Measurements from ENCODE around the gene CFAP141. TPM values are rescaled to one million over a fixed set of nuclear protein-coding genes. Genes with fewer than 3 reads are reported as not detected.

Gene CFAP141
- total and polyA plus RNA-seq, 10 donors: not detected

DNA sequence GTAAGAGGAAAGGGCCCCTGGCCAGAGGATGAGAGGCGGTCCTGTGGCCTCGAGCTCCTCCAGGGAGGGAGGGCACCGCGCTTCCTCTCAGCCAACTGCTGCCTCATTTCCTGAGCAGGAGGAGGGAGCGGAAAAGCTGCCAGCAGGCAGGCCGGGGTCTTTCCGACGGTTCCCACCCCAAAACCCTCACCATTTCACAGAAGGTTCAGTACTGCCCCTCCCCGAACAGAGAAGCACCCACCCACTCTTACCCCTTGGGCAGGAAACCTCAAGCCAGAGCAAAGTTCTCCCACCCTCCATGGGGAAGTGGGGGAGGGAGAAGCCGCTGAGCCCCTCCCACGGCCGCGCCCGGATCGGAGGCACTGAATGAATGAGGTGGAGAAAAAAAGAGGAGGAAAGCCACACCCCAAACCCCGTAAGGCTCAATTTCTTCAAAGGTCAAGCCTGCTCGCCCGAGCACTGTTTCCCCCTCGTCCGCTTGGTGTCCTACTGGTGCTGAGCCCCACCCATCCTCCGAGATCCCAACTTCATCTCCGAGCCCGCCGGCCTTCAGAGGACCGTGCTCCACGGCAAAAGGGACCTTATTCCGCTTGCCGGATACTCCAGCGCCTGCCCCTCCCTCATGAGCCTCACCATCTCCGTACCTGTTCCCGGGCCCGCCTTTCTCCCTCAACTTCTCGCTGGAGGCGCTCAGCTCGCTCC lies 23.6 kb downstream of the CFAP141 start:
- intact Hi-C loops (cut with DNase I; ENCODE audit: low total_unique reads): no loop called here
- peak; percentile 96 for DNase-seq

DNA sequence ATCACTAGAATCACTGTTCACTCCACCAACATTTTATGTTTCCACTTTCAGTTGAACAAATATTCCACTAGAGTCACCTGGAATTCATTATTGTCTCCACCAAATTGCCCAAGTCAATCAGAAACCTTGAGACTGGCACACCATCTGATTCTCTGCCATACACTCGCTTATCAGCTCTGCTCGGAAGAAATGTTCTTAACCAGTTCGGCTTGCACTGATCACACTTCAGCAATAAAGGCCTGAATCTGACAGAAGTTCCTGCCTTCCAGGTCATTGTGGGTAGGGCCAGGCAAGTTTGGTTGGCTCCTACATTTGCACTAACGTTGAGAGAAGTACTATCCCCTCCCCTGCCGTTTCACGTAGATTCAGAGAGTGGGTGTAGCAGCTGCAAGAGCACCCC lies 24.2 kb downstream of the CFAP141 start:
- Histone ChIP-seq H3K4me1 (peaks cover 54 to 63% (median 60%) of the 10 kb centered on the region in 6 donors), H3K4me3 (peak overlapping the region; percentile 92 to 100 (median 98)), H3K36me3 (peaks cover 0 to 32% (median 2%) of the 10 kb centered on the region in 6 donors), H3K27me3 (replicated peaks in 1 of 7) (no peaks in the 10 kb centered on the region), H3K9me3 (no peaks in the 10 kb centered on the region), H3K27ac (peak overlapping the region; percentile 90 to 99 (median 97))
- TF ChIP-seq, protein P1, sequence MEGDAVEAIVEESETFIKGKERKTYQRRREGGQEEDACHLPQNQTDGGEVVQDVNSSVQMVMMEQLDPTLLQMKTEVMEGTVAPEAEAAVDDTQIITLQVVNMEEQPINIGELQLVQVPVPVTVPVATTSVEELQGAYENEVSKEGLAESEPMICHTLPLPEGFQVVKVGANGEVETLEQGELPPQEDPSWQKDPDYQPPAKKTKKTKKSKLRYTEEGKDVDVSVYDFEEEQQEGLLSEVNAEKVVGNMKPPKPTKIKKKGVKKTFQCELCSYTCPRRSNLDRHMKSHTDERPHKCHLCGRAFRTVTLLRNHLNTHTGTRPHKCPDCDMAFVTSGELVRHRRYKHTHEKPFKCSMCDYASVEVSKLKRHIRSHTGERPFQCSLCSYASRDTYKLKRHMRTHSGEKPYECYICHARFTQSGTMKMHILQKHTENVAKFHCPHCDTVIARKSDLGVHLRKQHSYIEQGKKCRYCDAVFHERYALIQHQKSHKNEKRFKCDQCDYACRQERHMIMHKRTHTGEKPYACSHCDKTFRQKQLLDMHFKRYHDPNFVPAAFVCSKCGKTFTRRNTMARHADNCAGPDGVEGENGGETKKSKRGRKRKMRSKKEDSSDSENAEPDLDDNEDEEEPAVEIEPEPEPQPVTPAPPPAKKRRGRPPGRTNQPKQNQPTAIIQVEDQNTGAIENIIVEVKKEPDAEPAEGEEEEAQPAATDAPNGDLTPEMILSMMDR (IDR thresholded peaks at IDR 0.05 in 8 of 11, conservative IDR thresholded peaks at IDR 0.05 in 3 of 11): no peak
- no peak for TF ChIP-seq POLR2A (IDR thresholded peaks at IDR 0.05)
- TF ChIP-seq POLR2AphosphoS5 (IDR thresholded peaks at IDR 0.05): no peak
- DNase-seq: no peak
- WGBS, 5 donors: 0 to 1% (median 0%) methylated on average over 3 to 6 of the region's 6 CpGs
- intact Hi-C loops (cut with DNase I; ENCODE audit: low total_unique reads): no loop called here

More for the DNA sequence above, 23.6 kb downstream of the CFAP141 start:
- H3K27ac ChIP-seq: peak overlapping the region; percentile 90 to 99 (median 97)
- H3K27me3 ChIP-seq (replicated peaks in 1 of 7): peaks cover 0 to 1% (median 0%) of the 10 kb centered on the region in 7 donors
- 0 to 1% (median 1%) methylated on average over 26 to 35 of the region's 35 CpGs for WGBS, 5 donors
- TF ChIP-seq POLR2AphosphoS5 (IDR thresholded peaks at IDR 0.05) (peak; percentile 79 to 91 (median 91)), POLR2A (IDR thresholded peaks at IDR 0.05) (no peak)
- TF ChIP-seq, protein P1 (IDR thresholded peaks at IDR 0.05 in 8 of 11, conservative IDR thresholded peaks at IDR 0.05 in 3 of 11): no peak
- peak overlapping the region; percentile 92 to 100 (median 98) for H3K4me3 ChIP-seq
- peaks cover 0 to 26% (median 2%) of the 10 kb centered on the region in 6 donors for H3K36me3 ChIP-seq
- H3K4me1 ChIP-seq: peaks cover 49 to 57% (median 54%) of the 10 kb centered on the region in 6 donors
- H3K9me3 ChIP-seq: no peaks in the 10 kb centered on the region

DNA sequence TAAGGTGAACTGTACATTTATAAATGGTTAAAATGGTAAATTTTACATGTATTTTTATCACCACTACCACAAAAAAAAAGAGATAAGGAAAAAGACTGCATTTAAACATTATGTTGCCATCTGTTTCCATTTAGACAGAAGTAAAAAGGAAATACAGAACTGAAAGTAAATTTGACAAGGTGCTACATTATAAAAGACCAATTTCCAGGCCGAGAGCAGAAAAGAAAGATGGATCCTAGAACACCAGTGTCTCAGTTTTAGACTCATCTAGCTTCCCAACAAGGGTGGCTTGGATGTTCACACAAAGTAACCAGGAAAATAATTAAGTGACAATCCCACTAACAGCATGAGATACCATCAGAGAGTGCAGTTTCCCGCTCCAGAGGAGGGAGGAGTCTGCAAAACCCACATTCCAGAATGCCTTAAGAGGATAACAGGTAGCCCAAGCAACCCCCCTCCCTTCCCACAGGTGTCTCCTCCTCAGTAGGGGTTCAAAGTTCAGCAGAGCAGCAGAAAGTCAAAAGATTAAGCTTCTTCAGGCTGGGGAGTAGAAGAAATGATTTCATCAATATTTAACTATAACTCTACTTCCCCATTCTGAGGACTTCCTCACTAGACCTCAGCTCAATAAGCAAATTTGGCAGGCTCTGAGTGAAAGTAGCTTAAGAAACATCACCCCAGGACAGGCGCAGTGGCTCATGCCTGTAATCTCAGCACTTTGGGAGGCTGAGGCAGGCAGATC lies 26.0 kb downstream of the CFAP141 start:
- WGBS, 5 donors: 31 to 49% (median 36%) methylated on average over 3 of the region's 3 CpGs
- H3K27me3 ChIP-seq (replicated peaks in 1 of 7): no peaks in the 10 kb centered on the region
- H3K27ac ChIP-seq: peak overlapping the region; percentile 63 to 99 (median 97)
- peak overlapping the region; percentile 7 to 100 (median 94) for H3K4me3 ChIP-seq
- H3K9me3 ChIP-seq: no peaks in the 10 kb centered on the region
- TF ChIP-seq POLR2AphosphoS5 (IDR thresholded peaks at IDR 0.05): no peak
- no peak for TF ChIP-seq POLR2A (IDR thresholded peaks at IDR 0.05)
- TF ChIP-seq, protein P1 (IDR thresholded peaks at IDR 0.05 in 8 of 11, conservative IDR thresholded peaks at IDR 0.05 in 3 of 11): no peak
- peaks cover 68 to 81% (median 77%) of the 10 kb centered on the region in 6 donors for H3K4me1 ChIP-seq
- peak; percentile 78 for DNase-seq
- peaks cover 0 to 50% (median 13%) of the 10 kb centered on the region in 6 donors for H3K36me3 ChIP-seq
- intact Hi-C loops (cut with DNase I; ENCODE audit: low total_unique reads): no loop called here

Data from spleen (tissue), 11 donors.